Amniotic stem cell (primary cell): ENCODE results near the gene TP53BP2.
"Not testable (repeated sequence)": the region's sequence is repeated elsewhere in the genome, so short reads cannot be mapped to it uniquely, and the experiment has no call there.

Experiments used
- DNase-seq: peaks from one replicate; lab custom pipeline; 2025; lab: John Stamatoyannopoulos, UW

TP53BP2 gene

DNA sequence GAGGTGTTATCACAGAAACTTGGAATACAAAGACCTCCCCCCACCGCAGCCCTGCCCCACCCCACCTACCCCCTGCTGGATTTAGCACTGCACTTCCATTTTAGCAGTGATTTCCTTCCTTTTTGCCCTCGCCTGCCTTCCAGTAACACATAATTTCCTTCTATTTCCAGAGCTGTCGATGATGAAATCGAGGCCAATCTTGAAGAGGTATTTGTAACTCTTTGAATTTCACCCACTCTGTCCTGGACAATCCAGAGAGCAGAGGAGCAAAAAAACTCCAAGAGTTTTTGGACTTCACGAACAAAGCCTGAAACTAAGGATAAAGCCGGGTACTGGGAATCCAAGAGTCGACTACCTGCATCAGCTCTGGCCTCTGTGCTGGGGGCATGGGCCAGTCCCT is 84.3 kb downstream of the TP53BP2 start:
- DNase-seq, result no peak

DNA sequence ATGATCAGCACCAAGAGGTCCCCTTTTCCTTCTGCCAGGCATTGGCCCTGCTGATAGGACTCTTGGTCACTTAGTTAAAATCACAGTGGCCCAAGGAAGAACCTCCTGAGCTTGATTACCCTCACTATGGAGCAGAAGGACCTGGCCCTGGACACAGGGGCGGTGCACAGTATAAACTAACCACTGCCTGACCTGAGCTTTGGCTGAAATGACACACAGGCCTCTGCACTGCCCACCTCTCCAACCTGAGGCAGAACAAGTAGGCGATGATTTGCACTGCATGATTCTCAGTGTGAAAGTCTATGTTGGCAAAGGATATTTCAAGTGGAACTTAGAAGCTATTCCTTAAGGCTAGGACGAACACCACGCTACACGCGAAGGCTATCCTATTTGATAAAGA is 84.9 kb downstream of the TP53BP2 start:
- DNase-seq, result no peak

DNA sequence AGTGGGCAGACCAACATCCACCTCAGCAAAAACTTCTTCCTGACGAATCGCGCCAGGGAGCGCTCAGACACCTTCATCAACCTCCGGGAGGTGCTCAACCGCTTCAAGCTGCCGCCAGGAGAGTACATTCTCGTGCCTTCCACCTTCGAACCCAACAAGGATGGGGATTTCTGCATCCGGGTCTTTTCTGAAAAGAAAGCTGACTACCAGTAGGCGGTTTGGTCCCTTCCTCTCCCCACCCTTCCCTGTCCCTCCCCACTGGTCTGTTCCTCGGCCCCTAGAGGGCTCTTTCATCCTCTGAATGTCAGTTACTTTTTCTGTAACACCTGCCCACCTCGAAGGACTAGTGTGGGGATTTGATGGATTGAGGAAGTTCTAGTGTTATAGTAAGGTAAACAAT is 86.5 kb downstream of the TP53BP2 start:
- no peak for DNase-seq

DNA sequence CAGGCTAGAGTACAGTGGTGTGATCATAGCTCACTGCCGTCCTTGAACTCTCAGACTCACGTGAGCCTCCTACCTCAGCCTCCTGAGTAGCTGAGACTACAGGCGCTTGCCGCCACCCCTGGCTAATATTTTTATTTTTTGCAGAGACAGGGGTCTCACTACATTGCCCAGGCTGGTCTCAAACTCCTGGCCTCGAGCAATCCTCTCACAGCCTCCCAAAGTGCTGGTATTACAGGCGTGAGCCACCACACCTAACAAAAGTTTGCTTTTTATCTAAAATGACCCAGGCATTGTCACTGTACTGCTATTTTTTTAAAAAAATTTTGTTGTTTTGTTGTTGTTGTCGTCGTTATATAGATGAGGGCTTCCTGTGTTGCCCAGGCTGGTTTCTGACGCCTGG is 87.0 kb downstream of the TP53BP2 start:
- DNase-seq, result no peak

DNA sequence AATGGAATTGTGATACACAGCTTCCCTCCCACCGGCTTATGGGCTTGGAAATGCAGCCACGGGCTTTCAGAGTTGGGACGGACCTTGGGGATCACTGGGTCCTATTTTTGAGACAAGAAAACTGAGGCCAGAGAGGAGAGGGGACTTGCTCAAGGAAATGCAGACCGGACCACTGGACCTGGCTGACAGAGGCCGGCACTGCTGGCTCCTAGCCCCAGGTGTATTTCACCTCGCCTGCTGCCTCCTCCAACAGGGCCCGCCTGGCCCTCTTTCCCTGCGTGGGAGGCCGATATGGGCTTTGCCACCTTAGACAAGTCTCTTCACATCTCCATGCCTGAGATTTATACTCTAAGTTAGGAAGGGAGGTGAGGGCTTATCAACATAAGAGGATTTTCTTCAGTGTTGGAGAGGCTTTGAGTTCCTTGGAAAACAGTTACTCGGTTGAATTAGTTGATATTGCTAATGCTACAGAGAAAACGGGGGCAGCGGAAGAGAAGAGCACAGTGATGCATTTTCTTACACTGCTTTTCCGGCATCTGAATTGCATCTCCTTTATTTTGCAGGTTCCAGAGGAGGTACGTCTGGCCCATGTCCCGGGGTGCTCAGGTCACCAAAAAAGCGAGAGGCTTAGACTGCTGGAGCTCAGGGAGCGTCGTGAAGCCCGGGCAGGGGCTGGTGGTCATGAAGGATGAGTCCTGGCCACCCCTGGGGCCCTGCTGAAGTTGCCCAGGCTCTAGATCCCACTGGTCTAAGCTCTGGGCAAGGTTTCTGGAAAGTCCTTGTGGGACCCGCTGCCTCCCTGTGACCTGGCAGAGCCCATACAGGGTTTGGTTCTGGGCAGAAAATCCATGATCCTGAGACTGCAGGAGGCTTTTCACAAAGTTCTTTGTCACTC is 88.7 kb downstream of the TP53BP2 start:
- no peak for DNase-seq

DNA sequence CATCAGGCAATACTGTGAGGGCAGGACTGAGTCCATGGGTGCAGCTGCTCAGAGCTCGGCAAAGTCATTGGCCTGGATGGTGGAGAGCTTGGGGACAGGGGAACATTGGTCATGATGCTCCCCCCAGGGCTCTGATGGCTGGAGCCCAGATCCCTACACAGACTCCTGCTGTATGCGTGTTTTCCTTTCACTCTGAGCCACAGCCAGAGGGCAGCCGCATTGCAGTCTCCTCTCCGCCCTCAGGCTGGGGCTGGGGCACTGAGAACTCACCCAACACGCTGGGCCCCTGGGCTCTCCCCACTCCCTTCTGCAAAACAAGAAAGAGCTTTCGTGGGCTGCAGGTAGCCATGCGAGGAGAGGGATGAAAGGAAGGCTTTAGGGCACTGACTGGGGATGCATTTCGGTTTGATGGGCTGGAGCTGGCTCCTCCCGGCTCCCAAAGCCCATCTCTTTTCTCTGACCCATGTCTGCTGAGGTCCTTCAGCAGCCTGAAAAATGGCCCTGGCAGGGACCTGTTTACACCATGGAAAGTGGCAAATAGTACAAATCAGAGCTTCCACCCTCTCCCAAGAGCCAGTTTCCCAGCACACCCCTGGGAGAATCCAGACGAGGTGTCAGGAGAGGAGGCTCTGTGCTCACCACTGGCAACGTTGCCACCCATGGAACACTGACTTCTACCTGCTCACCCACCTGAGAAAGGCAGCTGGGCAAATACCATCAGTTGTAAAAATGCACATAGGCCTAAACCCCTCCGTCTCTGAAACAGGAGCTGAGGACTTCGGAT is 89.6 kb downstream of the TP53BP2 start:
- DNase-seq, result no peak

DNA sequence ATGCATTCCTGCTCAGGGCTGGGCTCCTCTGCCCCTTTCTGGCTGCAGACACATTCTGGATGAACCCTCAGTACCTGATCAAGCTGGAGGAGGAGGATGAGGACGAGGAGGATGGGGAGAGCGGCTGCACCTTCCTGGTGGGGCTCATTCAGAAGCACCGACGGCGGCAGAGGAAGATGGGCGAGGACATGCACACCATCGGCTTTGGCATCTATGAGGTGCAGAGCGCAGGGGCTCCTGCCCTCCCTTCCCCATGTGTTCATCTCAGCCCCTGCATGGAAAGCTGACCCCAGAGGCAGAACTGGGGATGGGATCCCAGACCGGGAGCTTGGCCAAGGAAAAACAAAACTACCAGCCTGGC is 90.3 kb downstream of the TP53BP2 start:
- no peak for DNase-seq

DNA sequence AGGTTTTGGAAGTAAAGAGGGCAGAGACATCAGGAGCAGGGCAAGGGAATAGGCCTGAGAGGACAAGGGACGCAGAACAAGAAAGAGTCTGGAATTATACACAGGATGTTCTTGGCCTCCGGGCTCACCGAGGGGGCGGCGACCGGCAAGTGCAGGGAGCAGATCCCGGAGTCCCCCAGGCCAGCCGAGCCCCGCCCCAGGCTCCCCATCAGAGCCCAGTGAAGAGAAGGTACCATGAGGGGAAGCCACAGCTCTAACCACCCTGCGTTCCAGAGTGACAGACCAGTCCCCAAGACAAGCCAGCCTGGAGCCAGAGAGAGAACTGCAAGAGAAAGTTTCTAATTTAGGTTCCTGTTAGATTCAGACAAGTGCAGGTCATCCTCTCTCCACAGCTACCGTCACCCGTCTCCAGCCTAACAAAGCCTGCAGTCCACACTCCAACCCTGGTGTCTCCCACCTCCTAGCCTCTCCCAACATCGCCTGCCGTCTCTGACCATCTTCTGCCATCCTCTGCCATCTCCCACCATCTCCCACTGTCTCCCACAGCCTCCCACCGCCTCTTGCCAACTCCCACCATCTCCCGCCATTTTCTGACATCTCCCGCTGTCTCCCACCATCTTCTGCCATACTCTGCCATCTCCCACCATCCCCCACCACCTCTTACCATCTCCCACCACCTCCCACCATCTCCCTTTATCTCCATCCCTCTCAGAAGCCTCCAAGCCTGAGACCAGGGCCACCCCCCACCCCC is 90.9 kb downstream of the TP53BP2 start:
- no peak for DNase-seq

DNA sequence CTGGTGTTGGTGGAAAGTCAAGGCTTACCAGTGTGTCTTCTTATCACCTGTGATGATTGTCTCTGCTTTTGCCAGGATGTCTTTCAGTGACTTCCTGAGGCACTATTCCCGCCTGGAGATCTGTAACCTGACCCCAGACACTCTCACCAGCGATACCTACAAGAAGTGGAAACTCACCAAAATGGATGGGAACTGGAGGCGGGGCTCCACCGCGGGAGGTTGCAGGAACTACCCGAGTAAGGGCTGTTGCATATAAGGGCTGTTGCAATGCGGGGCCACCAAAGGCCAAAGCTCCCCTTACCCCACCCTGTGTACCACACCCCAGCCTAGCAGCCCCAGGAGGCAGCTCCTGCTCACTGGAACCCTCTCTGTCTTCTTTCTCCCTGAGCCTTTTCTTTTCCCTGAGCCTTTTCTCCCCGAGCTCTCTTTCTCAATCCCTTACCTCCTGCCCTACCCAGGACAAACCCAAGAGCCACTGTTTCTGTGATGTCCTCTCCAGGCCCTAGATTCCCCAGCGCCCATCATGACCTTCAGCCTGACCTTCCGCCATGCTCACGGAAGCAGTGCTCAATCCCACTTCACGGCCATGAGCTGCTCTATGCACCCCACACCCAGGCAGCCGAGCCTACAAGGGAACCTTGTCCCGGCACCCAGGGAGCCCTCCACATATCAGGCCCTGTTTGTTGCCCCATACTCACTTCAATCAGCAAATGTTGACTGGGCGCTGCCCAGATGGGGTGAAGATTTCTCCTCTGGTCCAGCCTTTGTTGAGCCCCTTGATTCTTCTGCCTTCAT is 92.8 kb downstream of the TP53BP2 start:
- DNase-seq, result no peak

DNA sequence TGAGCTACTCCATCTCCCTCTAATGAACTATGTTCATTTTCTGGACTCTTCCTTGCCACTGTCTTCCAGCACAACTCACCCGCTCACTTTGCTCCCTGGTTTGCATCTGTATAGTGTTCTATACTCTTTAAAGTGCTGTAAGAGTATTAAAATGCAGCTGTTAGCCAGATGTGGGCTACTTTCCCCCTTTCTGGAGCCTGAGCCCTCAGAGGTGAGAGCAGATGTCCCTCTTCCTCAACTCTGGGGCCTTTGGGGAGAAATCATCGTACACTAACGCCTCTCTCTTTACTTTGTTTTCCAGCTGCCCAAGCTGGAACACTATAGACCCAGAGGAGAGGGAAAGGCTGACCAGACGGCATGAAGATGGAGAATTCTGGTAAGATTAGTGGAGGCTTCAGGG is 94.1 kb downstream of the TP53BP2 start:
- no peak for DNase-seq

DNA sequence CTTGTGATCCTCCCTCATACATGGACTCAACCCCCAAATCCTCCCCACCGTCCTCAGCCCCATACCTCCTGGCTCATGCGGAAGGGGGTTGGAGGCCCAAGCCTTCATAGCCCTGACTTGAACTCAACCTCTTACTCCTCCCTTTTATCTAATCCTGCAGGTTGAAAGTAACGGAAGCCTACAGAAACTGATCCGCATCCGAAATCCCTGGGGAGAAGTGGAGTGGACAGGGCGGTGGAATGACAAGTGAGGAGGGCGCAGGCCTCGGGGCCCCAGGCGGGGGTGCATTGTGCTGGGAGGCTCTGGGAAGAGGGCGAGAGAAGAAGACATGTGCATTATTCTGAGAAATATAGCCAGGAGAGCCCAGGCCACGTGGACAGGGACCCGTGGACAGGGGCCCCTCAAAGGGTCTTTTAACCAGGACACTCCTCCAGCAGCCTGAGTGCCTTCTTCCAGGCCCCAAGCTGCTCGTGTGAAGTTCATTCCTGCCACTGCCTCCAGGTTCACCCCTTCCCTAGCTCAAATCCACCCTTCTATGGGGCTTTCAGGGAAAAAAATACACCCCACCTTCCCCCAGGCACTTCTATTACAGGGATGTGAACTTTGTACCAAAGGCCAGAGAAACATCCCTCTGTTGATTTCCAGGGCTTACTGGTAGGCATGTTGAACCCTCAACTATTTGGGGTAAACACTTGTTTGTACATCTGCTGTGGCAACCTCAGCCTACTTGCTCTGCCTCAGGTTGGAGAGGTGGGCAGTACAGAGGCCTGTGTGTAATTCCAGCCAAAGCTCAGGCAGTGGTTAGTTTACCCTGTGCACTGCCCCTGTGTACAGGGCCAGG is 94.8 kb downstream of the TP53BP2 start:
- no peak for DNase-seq

DNA sequence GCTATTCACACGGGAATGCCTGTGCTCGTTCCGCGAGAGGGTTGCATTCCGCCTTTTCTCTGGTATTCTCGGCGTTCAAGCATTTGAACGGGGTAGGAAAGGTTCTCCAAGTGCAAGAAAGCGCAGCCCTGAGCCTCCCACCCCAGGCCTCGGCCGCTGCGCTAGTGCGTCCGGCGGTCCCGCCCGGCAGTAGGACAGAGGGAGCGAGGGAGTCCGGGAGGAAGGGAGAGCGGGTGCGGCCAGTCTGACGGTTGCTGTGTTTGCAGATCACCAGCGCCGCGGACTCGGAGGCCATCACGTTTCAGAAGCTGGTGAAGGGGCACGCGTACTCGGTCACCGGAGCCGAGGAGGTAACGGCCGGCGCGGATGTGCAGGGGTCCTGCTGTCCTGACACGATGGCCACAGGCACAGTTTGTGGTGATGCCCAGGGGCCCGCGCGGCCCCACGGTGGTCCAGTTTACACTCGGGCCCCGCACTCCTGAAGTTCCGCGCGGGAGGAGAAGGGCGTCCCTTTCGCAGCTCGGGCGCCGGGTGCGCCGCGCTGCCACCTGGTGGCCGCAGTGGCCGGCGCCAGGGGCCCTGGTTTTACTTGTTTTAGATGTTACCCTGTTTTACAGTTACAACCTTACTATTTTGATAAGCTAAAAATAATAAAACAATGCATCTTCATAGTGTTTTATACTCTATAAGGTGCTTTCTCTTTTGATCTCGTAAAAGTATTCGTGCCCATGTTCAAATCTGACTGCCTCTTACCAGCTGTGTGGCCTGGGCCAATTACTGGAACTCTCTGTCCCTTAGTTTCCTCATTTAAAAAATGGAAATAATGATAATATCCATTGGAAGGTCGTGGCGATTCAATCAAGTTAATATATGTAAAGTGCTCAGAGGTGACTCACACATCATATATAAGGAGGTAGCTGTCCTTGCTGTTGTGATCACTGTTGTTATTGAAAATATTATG is 96.7 kb downstream of the TP53BP2 start:
- no peak for DNase-seq

DNA sequence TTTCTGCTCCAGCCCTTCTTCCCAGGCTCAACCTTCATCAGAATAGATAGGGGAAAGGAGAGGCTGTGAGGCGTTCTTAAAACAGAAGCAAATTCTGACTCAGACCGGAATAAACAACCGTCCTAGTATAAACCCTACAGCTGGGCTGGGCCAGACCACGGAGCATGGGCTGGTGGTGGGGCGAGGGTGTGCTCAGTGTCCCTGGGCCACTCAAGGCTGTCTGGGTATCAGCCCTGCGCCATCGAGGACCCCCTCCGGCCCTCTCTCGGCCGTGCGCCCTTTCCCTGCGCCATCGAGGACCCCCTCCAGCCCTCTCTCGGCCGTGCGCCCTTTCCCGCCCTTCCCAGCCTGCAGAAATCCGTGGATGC is 97.4 kb downstream of the TP53BP2 start:
- no peak for DNase-seq

DNA sequence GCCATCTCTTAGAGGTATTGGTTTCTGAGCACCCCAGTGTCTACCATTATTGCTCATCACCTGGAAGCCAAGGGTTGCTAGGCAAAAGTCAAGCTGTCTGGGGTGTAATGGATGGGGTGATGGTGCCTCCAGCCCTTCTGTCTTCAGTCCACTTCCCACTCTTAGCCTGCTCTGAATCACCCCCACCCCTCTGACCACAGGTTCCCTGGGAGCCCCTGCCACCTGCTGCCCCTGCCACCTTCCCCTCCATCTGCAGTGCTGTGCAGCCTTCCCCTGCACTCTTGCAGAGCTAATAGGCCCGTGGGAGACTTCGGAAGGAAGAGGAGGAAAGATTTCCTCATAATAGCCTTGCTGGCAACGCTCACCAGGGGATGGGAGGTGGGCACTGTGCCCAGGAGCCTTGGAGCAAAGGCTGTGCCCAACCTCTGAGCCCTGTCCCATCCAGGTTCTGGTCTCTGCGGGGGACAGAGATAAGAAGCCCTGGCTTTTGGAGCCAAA is 97.9 kb downstream of the TP53BP2 start:
- no peak for DNase-seq

DNA sequence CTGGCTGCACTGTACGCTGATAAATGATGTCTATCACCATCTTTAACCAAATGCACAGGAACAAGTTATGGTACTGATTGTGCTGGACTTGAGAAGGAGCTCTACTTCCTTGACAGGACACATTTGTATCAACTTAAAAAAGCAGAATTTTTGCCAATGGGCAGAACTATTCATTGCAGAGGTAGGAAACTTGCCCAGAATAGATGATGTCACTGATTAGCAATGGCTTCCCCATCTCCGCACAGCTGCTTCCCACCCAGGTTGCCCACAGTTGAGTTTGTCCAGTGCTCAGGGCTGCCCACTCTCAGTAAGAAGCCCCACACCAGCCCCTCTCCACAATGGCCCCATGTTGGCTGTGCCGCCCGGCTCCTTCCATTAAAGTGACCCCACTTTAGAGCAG is 100.0 kb downstream of the TP53BP2 start:
- no peak for DNase-seq

DNA sequence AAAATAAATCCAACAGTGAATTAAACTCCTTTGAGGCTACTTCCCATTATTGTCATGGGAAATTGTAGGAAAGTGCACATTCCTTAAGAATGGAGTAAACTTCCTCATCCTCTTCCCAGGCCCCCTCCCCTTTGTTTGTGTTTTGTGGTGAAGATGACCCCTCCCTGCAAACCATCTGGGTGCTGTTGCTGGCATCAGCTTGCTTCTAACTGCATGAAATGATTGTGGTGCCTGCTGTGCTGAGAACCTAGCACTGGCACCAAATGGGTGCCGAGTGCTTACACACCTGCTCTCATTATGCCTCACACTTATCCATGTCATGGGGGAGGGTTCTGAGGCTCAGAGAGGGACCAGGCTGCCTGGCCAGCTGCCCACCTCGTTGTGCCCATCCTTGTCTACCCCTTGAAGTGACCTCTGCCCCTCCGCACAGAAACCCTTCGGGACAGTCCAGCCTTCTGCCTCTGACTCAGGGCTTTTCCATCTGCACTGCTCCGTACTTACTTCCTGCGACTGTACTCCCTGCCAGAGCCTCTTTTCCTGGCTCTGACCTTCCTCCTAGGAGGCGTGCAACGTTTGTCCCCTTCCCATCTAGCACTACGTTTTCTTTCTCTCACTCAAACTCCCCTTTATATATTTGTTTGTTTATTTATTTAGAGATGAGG is 102.8 kb downstream of the TP53BP2 start:
- no peak for DNase-seq

DNA sequence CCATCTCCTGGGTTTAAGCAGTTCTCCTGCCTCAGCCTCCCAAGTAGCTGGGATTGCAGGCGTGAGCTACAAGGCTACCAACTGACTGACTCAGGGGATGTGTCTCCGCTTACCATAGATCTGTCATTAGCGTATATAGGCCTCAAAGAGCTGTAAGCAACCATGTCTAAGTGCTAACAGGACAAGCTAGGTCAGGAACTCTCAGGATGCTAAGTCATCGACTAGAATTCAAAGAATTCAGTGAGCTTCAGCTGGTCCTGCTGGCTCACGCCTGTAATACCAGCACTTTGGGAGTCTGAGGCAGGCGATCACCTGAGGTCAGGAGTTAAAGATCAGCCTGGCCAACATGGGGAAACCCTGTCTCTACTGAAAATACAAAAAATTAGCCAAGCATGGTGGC is 103.9 kb downstream of the TP53BP2 start:
- DNase-seq, result no peak

DNA sequence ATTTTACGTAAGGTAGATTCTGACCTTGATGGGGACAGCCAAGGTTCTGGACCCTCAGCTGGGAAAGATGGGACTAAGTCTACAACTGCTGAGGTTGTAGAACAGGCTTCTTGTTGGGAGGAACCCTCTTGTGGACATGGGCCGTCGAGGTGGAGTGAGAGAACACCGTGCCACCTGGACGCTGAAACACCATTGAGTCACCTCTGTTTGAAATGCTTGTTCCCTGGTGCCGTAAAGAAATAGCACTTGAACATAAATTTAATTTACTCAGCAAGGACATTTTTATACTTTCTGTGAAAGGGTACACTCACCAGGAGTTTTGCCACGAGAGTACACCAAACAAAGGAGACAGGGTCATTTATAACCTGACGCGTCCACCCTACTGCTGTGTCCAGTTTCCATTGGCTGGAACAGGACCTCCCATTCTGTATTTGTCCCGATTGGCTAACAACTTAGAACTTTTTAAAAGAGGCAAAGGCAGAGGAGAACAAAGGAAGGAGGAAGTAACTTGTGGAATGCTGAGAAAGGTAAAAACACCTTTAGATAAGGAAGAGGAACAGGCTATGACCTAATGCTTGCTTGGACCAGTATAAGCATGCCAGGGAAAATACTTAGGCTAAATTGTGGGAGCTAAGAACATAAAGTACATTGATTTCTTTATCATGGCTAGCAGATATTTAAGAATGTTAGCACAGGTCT is 105.6 kb downstream of the TP53BP2 start:
- not testable (repeated sequence) for DNase-seq
